Loucy (cell line): ENCODE results near the gene EXD1.
A peak's percentile ranks its signal among the peaks of the same experiment; 100 is the strongest.

Experiments
- H2AFZ ChIP-seq: fragments of 200-600 bp; sonication (generic); 2 replicates; pipeline ENCODE4 v1.6.0; 2016; ENCODE audit warnings: antibody characterized with exemption, mild to moderate bottlenecking, low read length, moderate library complexity
- H3F3A ChIP-seq: fragments of 200-600 bp; 2 replicates; pipeline ENCODE4 v1.6.0; 2016; ENCODE audit warnings: antibody characterized with exemption, low read depth, mild to moderate bottlenecking
- H3K27me3 ChIP-seq: fragments of 200-600 bp; sonication (generic); 2 replicates; pipeline ENCODE4 v1.6.1; 2014; ENCODE audit warnings: low read length, mild to moderate bottlenecking; ENCODE audit not compliant: insufficient read depth, poor library complexity, severe bottlenecking
- H3K36me3 ChIP-seq: fragments of 200-600 bp; sonication (generic); 2 replicates; pipeline ENCODE4 v1.6.1; 2016; ENCODE audit warnings: low read length; ENCODE audit not compliant: insufficient read depth
- H3K4me1 ChIP-seq: fragments of 200-600 bp; sonication (generic); 2 replicates; pipeline ENCODE4 v1.5.1; 2014; ENCODE audit warnings: low read length, mild to moderate bottlenecking; ENCODE audit not compliant: insufficient read depth, poor library complexity, severe bottlenecking
- H3K4me2 ChIP-seq: fragments of 200-600 bp; sonication (generic); 2 replicates; pipeline ENCODE4 v1.6.0; 2014; ENCODE audit warnings: antibody characterized with exemption, low read length, low read depth, mild to moderate bottlenecking; ENCODE audit not compliant: poor library complexity, severe bottlenecking
- H3K4me3 ChIP-seq: fragments of 200-600 bp; sonication (generic); 2 replicates; pipeline ENCODE4 v1.5.1; 2014; ENCODE audit warnings: low read length, mild to moderate bottlenecking, mixed read lengths; ENCODE audit not compliant: poor library complexity, severe bottlenecking
- H3K79me2 ChIP-seq: fragments of 200-600 bp; sonication (generic); 2 replicates; pipeline ENCODE4 v1.6.1; 2014; ENCODE audit warnings: low read length; ENCODE audit not compliant: insufficient read depth
- H3K9ac ChIP-seq: fragments of 200-600 bp; sonication (generic); 2 replicates; pipeline ENCODE4 v1.6.0; 2014; ENCODE audit warnings: mild to moderate bottlenecking, low read depth, low read length, moderate library complexity; ENCODE audit not compliant: poor library complexity, severe bottlenecking
- H3K9me2 ChIP-seq: fragments of 200-600 bp; sonication (generic); replicated peaks from 2 replicates; pipeline ENCODE4 v1.6.1; 2016; ENCODE audit warnings: low read depth, low read length, mixed read lengths
- H3K9me3 ChIP-seq: fragments of 200-600 bp; sonication (generic); 2 replicates; pipeline ENCODE4 v1.6.1; 2014; ENCODE audit warnings: mild to moderate bottlenecking, antibody characterized with exemption, low read length, low read depth; ENCODE audit not compliant: insufficient read depth
- H4K20me1 ChIP-seq: fragments of 200-600 bp; sonication (generic); 2 replicates; pipeline ENCODE4 v1.6.0; 2014; ENCODE audit warnings: antibody characterized with exemption, low read length, mild to moderate bottlenecking; ENCODE audit not compliant: insufficient read depth, poor library complexity, severe bottlenecking
- CTCF ChIP-seq: fragments of 200-600 bp; sonication (generic); conservative IDR thresholded peaks from 2 replicates; pipeline ENCODE4 v1.5.1; 2014; ENCODE audit warnings: mild to moderate bottlenecking, antibody characterized with exemption, low read length
- EZH2phosphoT487 ChIP-seq: fragments of 200-600 bp; IDR thresholded peaks from 2 replicates; pipeline ENCODE4 v1.6.1; 2018; ENCODE audit warnings: antibody characterized with exemption, mild to moderate bottlenecking, moderate library complexity, borderline replicate concordance

The EXD1 gene

GRCh38 chr15:41233367-41233771 is 2.8 kb upstream of the EXD1 start:
- TF ChIP-seq CTCF (no peak), EZH2phosphoT487 (no peak)

GRCh38 chr15:41231422-41232226 is 1.1 kb upstream of the EXD1 start:
- Histone ChIP-seq H3K4me3 (peak overlapping the region; percentile 93), H3K4me2 (peak overlapping the region; percentile 95), H3K9ac (peak overlapping the region; percentile 81), H3K36me3 (no peaks in the 10 kb centered on the region), H3K4me1 (peaks cover 34% of the 10 kb centered on the region), H3F3A (no peaks in the 10 kb centered on the region), H3K79me2 (peaks cover 54% of the 10 kb centered on the region), H3K27me3 (no peaks in the 10 kb centered on the region), H4K20me1 (peaks cover 3% of the 10 kb centered on the region), H3K9me2 (no peaks in the 10 kb centered on the region), H2AFZ (peak overlapping the region; percentile 84), H3K9me3 (no peaks in the 10 kb centered on the region)
- no peak for TF ChIP-seq EZH2phosphoT487
- TF ChIP-seq CTCF: no peak

More at GRCh38 chr15:41233367-41233771, 2.8 kb upstream of the EXD1 start:
- Histone ChIP-seq H3K9me2 (no peaks in the 10 kb centered on the region), H3K36me3 (no peaks in the 10 kb centered on the region), H3K79me2 (peaks cover 64% of the 10 kb centered on the region), H3K4me1 (peaks cover 35% of the 10 kb centered on the region), H3K9me3 (no peaks in the 10 kb centered on the region), H3K4me2 (peak overlapping the region; percentile 95), H2AFZ (no peak overlapping the region), H3F3A (no peaks in the 10 kb centered on the region), H3K9ac (peak overlapping the region; percentile 28), H4K20me1 (peaks cover 3% of the 10 kb centered on the region), H3K27me3 (no peaks in the 10 kb centered on the region), H3K4me3 (peak overlapping the region; percentile 93)

GRCh38 chr15:41230345-41230649 is 260 bp downstream of the EXD1 start:
- no peaks in the 10 kb centered on the region for H3K9me3 ChIP-seq
- H4K20me1 ChIP-seq: peaks cover 3% of the 10 kb centered on the region
- TF ChIP-seq CTCF (no peak), EZH2phosphoT487 (no peak)
- peak overlapping the region; percentile 95 for H3K4me2 ChIP-seq
- H2AFZ ChIP-seq: no peak overlapping the region
- no peaks in the 10 kb centered on the region for H3K27me3 ChIP-seq
- H3K79me2 ChIP-seq: peaks cover 42% of the 10 kb centered on the region
- H3K4me3 ChIP-seq: peak overlapping the region; percentile 93
- no peaks in the 10 kb centered on the region for H3K9me2 ChIP-seq
- no peaks in the 10 kb centered on the region for H3F3A ChIP-seq
- no peaks in the 10 kb centered on the region for H3K36me3 ChIP-seq
- no peak overlapping the region for H3K9ac ChIP-seq
- peaks cover 34% of the 10 kb centered on the region for H3K4me1 ChIP-seq
